ENCODE results near the gene ZBTB33.

The ZBTB33 gene, protein sequence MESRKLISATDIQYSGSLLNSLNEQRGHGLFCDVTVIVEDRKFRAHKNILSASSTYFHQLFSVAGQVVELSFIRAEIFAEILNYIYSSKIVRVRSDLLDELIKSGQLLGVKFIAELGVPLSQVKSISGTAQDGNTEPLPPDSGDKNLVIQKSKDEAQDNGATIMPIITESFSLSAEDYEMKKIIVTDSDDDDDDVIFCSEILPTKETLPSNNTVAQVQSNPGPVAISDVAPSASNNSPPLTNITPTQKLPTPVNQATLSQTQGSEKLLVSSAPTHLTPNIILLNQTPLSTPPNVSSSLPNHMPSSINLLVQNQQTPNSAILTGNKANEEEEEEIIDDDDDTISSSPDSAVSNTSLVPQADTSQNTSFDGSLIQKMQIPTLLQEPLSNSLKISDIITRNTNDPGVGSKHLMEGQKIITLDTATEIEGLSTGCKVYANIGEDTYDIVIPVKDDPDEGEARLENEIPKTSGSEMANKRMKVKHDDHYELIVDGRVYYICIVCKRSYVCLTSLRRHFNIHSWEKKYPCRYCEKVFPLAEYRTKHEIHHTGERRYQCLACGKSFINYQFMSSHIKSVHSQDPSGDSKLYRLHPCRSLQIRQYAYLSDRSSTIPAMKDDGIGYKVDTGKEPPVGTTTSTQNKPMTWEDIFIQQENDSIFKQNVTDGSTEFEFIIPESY

DNA sequence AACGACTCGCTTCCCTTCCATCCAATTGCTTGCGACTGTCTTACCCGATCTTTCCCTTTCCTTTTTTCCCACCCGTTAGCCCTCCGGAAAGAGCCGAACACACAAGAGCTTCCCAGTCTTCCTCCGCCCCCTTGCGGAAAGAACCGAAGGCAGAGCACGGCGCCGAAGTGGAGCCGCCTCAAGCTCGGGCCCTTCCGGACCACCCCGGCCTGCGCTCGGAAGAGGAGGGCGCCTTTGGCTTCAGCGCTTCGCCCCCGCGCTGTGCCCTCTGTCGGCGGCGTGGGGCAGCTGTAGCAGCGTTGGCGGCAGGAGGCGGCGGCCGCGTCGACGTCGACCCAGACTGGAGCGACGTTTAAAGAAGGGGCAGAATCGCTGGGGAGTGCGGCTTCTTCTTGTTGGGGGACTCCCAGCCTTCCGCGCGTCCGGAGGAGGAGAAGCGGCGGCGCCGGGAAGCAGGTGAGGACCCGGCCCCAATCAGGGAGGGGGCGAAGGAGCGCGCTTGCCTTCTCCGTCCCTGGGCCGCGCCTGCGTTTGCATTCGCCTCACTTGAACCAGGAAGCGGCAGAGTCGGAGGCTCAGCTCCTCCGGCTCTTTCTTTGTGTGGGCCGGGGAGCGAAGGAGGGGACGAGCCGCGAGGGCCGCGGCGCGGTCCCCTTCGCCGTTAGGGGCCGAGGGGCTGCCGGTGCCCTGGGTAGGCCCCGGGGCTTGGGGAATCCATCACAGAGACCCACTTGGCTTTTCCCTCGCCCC lies at the start of gene ZBTB33:
Gene ZBTB33, plus strand, starts transcription at position 291 of the 750 bp plus-strand sequence. CDS start 2,604 bp downstream, outside the sequence.
- peak; percentile 98 for DNase-seq

DNA sequence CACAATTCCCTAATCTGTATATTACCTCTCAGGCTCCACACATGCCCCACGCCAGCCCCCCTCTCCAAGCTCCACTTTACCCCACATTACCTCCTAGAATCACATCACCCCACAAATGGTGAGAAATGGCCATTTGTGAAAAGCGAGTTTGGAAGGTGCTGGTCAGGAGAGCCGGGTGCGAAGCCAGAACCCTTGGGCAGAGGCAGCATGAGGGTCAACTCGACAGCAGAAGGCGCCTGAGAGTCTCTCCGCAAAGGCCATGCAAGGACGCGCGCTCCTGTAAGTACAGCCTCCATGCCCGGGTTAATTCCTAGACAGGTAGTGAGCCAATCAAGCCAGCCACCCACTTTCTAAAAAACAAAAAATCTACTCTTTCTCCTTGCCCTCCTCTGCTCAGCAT lies 49.8 kb upstream of the ZBTB33 start:
- no peak for DNase-seq

GRCh38 chrX:120205816-120206753 lies 44.5 kb upstream of the ZBTB33 start:
- peak; percentile 42 for DNase-seq

DNA sequence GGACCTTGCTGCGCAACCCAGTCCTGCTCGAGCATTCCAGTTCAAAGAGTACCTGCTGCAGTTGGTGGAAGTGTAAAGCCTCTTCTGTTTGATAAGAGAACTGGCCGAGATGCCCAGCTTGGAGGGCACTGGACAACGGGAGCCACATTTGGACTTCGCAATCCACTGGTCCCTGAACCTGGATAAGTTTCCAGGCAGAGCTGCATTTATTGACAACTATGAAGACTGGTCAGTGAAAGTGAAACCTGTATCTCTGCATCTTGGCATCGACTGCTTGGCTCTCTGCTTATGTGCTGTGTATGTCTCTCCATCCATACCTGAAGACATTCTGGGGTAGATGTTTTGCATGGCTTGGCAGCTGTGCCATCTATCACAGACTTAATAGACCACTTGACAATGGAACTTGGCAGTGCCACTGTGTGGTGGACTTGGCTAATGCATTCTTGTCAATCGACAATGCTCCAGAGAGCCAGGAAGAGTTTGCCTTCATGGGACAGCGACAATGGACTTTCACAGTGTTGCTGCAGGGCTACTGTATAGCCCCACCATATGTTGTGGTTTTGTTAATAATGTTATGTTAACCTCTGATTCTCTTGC lies 43.5 kb upstream of the ZBTB33 start:
- DNase-seq, result no peak

DNA sequence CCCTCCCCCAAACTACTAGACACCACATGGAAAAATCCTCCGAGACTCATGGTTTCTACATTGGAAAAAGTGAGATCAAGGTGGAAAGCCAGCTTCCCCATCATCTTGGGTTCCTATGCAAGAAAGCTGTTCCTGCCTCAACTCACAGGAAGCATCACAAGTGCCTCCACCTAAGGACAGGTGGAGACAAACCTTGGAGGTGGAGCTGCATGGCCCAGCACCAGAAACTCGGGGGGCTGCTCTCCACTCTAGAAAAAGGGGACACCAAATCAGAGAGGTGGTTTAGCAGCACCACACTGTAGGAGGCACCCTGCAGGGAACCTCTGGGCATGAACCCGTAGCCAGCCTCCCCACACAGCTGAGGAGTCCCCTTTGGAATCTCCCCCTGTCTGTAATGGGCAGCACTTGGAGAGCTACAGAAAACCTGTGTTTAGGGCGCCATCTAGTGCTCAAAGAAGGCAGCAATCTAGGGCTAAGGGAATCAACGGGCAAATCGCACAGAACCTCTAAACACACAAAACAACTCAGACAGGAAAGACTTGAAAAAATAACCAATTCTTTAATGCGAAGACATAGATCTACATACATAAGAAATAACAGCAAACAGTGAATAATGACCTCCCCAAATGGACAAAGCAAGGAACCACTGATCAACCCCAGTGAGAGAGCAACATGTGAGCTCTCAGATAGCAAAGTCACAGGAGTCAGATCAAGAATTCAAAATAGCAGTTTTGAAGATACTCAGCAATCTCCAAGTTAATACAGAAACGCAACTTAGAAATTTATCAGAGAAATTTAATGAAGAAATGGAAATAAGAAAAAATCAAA lies 37.0 kb upstream of the ZBTB33 start:
- peak; percentile 82 for DNase-seq

DNA sequence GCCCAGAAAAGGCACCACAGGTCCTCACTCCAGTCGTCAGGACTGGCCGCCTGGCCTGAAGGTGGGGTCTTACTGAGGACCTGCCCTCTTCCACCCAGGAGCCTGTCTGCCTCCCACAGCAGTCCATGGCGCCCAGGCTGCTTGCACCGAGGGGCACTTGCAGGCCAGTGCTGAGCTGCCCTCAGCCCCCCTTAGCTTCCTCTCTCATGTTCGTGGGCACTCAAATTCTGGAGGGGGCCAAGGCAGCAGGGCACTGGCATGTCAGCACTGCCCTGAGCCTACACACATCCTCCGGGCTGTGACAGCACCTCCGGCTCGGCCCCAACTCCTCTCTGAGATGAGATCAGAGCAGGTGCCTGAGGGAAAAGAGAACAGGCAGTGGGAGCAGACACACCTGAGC lies 27.2 kb upstream of the ZBTB33 start:
- no peak for DNase-seq

GRCh38 chrX:120224388-120224787 lies 26.2 kb upstream of the ZBTB33 start:
- no peak for DNase-seq

- no peak for DNase-seq
These were observed 22.3 kb upstream of the ZBTB33 start for GRCh38 chrX:120228187-120228908.

- no peak for DNase-seq
These were observed 15.3 kb upstream of the ZBTB33 start for GRCh38 chrX:120235284-120235683.

GRCh38 chrX:120236687-120237479 lies 13.7 kb upstream of the ZBTB33 start:
- DNase-seq, result no peak

DNA sequence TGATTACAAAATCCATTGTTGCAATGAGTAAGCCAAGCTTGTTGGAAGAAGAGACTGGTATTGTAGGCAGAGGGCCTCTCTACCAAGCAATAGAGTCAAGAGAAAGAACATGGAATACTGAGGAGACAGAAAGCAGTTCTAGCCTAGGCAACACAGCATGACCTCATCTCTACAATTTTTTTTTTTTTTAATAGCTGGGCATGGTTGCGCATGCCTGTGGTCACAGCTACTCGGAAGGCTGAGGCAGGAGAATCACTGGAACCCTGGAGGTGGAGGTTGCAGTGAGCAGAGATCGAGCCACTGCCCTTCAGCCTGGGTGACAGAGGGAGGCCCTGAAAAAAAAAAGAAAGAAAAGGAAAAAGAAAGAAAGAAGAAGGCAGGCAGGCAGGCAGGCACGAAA lies 11.7 kb upstream of the ZBTB33 start:
- no peak for DNase-seq

- DNase-seq, result no peak
These were observed 7.8 kb upstream of the ZBTB33 start for GRCh38 chrX:120242813-120243212.

DNA sequence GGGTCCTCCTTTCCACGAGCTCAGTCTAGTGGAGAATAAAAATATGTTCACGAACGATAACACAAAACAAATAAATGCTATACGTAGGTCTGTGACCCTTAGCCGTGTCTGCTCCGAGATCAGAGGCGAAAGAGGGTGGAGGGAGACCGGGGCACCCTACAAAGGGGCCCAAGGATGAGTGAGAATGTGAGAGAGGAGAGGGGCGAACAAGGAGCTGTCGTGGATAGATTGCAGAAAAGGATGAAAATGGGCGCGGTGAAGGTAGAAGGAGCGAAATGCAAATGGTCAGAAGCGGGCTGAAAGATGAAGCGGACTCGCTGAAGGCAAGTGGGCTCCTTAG lies 6.2 kb upstream of the ZBTB33 start:
- DNase-seq, result no peak

DNA sequence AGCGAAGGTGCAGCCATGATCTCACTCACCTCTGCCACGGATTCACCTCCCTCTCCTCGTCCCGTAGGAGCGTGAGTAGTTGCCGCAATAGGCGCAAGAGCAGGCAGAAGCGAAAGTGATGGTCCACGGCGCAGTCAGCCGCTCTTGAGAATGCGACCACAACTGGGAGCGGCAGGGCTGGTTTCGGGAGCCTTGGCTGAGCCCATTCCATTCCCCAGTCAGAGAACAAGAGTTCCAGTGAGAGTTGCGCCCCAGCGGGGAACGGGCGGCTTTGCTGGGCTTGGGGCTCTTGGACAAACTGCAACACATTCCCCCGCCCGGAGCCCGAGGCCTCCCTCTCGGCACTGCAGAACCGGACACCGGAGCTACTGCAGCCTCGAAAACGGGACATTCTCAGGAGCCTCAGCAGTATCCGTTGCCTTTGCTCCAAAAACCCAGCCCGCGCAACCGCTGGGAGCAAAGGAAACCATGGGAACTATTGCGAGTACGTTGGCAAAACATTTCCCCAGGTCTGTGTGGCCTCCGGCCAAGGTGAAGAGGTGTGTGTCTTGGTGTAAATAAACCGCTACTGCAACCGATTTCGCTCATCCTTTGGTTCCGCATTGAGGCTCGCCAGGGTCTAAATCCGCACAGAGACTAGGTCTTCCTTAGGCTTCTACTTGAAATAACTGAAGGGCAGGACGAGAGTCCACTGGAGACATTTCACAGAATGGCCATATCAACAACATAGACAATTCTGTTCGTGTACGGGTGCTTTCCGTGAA lies 5.7 kb upstream of the ZBTB33 start:
- peak; percentile 89 for DNase-seq

- peak; percentile 51 for DNase-seq
These were observed 929 bp downstream of the ZBTB33 start for GRCh38 chrX:120251471-120252011.

DNA sequence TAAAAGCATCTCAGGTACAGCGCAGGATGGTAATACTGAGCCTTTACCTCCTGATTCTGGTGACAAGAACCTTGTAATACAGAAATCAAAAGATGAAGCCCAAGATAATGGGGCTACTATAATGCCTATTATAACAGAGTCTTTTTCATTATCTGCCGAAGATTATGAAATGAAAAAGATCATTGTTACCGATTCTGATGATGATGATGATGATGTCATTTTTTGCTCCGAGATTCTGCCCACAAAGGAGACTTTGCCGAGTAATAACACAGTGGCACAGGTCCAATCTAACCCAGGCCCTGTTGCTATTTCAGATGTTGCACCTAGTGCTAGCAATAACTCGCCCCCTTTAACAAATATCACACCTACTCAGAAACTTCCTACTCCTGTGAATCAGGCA lies 3.2 kb downstream of the ZBTB33 start:
- DNase-seq, result no peak

- DNase-seq, result no peak
These were observed 9.8 kb downstream of the ZBTB33 start for GRCh38 chrX:120260369-120260768.

DNA sequence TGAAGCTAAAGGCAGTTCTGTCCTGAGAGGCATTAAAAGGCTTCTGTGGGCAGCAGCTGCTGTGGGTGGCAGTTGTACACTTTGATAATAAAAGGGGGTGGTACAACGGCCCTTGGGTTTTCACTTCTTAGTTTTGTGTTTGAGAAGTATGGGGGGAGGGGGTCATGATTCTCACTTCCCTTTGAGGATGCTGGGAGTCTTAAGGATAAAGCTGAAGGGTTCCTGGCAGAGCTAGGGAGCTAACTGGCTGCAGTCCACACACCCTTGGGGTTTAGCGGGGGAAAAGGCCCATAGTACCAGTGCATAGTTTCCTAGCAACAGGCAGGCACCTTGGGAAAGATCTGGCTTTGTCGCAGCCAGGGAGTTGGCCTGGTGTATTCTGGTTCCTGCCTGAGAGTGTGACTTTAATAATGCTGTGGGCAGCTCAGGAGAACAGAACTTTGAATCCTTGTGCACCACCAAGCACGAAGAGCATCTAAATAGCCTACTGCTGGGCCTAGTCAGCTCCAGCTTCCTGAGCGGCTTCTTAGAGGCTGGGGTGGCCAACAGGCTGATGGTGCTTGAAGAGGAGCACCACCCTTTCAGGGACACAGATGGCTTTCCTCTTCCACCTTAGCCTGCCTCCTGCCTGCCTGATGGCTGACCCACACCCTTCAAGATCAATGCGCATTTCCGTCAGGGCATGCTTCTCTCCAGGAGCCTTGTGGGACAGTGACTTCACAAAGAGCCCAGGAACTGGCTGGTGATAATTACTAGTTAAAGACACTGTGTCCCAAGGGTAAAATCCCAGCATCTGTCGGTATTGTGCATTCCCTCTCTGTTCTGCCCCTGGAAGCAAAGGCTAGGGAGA lies 12.5 kb downstream of the ZBTB33 start:
- peak; percentile 3 for DNase-seq
